ENCODE data around the gene DSC1.

- TF ChIP-seq, protein P1, sequence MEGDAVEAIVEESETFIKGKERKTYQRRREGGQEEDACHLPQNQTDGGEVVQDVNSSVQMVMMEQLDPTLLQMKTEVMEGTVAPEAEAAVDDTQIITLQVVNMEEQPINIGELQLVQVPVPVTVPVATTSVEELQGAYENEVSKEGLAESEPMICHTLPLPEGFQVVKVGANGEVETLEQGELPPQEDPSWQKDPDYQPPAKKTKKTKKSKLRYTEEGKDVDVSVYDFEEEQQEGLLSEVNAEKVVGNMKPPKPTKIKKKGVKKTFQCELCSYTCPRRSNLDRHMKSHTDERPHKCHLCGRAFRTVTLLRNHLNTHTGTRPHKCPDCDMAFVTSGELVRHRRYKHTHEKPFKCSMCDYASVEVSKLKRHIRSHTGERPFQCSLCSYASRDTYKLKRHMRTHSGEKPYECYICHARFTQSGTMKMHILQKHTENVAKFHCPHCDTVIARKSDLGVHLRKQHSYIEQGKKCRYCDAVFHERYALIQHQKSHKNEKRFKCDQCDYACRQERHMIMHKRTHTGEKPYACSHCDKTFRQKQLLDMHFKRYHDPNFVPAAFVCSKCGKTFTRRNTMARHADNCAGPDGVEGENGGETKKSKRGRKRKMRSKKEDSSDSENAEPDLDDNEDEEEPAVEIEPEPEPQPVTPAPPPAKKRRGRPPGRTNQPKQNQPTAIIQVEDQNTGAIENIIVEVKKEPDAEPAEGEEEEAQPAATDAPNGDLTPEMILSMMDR (IDR thresholded peaks at IDR 0.05; ENCODE audit: control extremely low read depth in 1 of 3, insufficient read depth in 1 of 3, low read depth in 1 of 3, low read length in 3 of 3) = no peak
- no peak for TF ChIP-seq POLR2A (IDR thresholded peaks at IDR 0.05; ENCODE audit: control extremely low read depth in 1 of 2, low read depth in 2 of 2, low read length in 2 of 2)
- no peak for TF ChIP-seq TEAD4 (IDR thresholded peaks at IDR 0.05; ENCODE audit: low read depth, low read length)
- TF ChIP-seq GTF2F1 (IDR thresholded peaks at IDR 0.05; ENCODE audit: borderline replicate concordance, low read depth, low read length) = no peak
- no peak for TF ChIP-seq MAFK (IDR thresholded peaks at IDR 0.05; ENCODE audit: low read depth, low read length)
- TF ChIP-seq, protein P2, sequence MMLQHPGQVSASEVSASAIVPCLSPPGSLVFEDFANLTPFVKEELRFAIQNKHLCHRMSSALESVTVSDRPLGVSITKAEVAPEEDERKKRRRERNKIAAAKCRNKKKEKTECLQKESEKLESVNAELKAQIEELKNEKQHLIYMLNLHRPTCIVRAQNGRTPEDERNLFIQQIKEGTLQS (IDR thresholded peaks at IDR 0.05; ENCODE audit: insufficient read depth, low read depth, low read length) = no peak
- TF ChIP-seq POLR2AphosphoS5 (IDR thresholded peaks at IDR 0.05; ENCODE audit: low read depth, low read length) = no peak
- no peak for TF ChIP-seq JUN (IDR thresholded peaks at IDR 0.05; ENCODE audit: low read depth, low read length)
- no peak for TF ChIP-seq CBX5 (IDR thresholded peaks at IDR 0.05; ENCODE audit: low read depth, low read length)
- TF ChIP-seq, protein P3, sequence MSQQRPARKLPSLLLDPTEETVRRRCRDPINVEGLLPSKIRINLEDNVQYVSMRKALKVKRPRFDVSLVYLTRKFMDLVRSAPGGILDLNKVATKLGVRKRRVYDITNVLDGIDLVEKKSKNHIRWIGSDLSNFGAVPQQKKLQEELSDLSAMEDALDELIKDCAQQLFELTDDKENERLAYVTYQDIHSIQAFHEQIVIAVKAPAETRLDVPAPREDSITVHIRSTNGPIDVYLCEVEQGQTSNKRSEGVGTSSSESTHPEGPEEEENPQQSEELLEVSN (IDR thresholded peaks at IDR 0.05) = no peak
- TF ChIP-seq TAF1 (IDR thresholded peaks at IDR 0.05; ENCODE audit: low read depth, low read length) = no peak
- TF ChIP-seq CHD2 (IDR thresholded peaks at IDR 0.05; ENCODE audit: low read length) = no peak
These were observed 82.7 kb downstream of the DSC1 start for GRCh38 chr18:31079973-31080372.
